H1 (cell line): ENCODE results near the gene MYBPC1. TPM values are rescaled to one million over a fixed set of nuclear protein-coding genes. Genes with fewer than 3 reads are reported as not detected.

ENCODE experiments used
- CTCF ChIA-PET: fragments of 300-600 bp; sonication (Branson Sonifier 250); formaldehyde crosslinking; loops from one replicate; lab custom pipeline; 2021; ENCODE audit not compliant: partially characterized antibody; lab: Charles Lee
- POLR2A ChIA-PET: fragments of 300-600 bp; sonication (Branson Sonifier 250); formaldehyde crosslinking; loops from one replicate; lab custom pipeline; 2021; ENCODE audit warnings: inconsistent platforms; ENCODE audit not compliant: partially characterized antibody; lab: Charles Lee
- DNase-seq, 2 experiments: peaks; one replicate each; pipeline versions ENCODE4 v3.0.0 to v3.0.0-alpha.2; 2010 to 2022; ENCODE audit warnings: low spot score in 2 of 2, low read depth in 1 of 2, mixed read lengths in 1 of 2
- FAIRE-seq: peaks from 2 replicates; lab custom pipeline; 2011; peaks lifted over from hg19 to GRCh38; lab: Jason Lieb, UNC
- H2AFZ ChIP-seq: 2 replicates; pipeline ENCODE4 v1.8.1; 2012; ENCODE audit warnings: low read length, inconsistent platforms
- H2AK5ac ChIP-seq: 2 replicates; pipeline ENCODE4 v1.6.1; 2013; ENCODE audit warnings: low read depth, low read length
- H2BK120ac ChIP-seq: replicated peaks from 2 replicates; pipeline ENCODE3; 2013; ENCODE audit warnings: low read depth, low read length, inconsistent platforms
- H2BK12ac ChIP-seq: 2 replicates; pipeline ENCODE4 v1.6.1; 2013; ENCODE audit warnings: low read depth, low read length
- H2BK15ac ChIP-seq: 2 replicates; pipeline ENCODE4 v1.6.1; 2013; ENCODE audit warnings: low read length
- H2BK20ac ChIP-seq: 2 replicates; pipeline ENCODE4 v1.6.1; 2013; ENCODE audit warnings: low read length
- H2BK5ac ChIP-seq: 2 replicates; pipeline ENCODE4 v1.6.1; 2013; ENCODE audit warnings: low read depth, low read length
- H3K14ac ChIP-seq: 2 replicates; pipeline ENCODE4 v1.6.1; 2013; ENCODE audit warnings: inconsistent platforms; ENCODE audit not compliant: insufficient read length
- H3K18ac ChIP-seq: 2 replicates; pipeline ENCODE4 v1.6.1; 2013; ENCODE audit warnings: low read length; ENCODE audit errors: extremely low read depth
- H3K23ac ChIP-seq: 2 replicates; pipeline ENCODE4 v1.6.1; 2013; ENCODE audit warnings: inconsistent platforms; ENCODE audit not compliant: insufficient read length
- H3K23me2 ChIP-seq: 2 replicates; pipeline ENCODE4 v1.6.1; 2013; ENCODE audit warnings: low read depth, low read length
- H3K27ac ChIP-seq: 2 replicates; pipeline ENCODE4 v1.6.1; 2011; ENCODE audit warnings: low read depth, low read length, inconsistent platforms
- H3K27me3 ChIP-seq, 4 experiments: replicated peaks in 1 of 4; 1 replicate in 1 of 4; 2 replicates in 3 of 4; pipeline versions ENCODE4 v1.6.1 to v1.8.1; 2011 to 2013; ENCODE audit warnings: low read length in 3 of 4, mild to moderate bottlenecking in 3 of 4, inconsistent platforms in 2 of 4, mixed read lengths in 2 of 4, moderate library complexity in 1 of 4; ENCODE audit not compliant: control insufficient read depth in 3 of 4, insufficient read depth in 3 of 4; ENCODE audit errors: extremely low read depth in 1 of 4
- H3K36me3 ChIP-seq, 4 experiments: 2 replicates each; pipeline versions ENCODE4 v1.6.1 to v1.8.1; 2011 to 2013; ENCODE audit warnings: mild to moderate bottlenecking in 4 of 4, low read length in 3 of 4, moderate library complexity in 2 of 4, control low read depth in 1 of 4, inconsistent platforms in 1 of 4; ENCODE audit not compliant: insufficient read depth in 4 of 4, control insufficient read depth in 2 of 4
- H3K4ac ChIP-seq: replicated peaks from 2 replicates; pipeline ENCODE3; 2013; ENCODE audit warnings: low read length, low read depth, mixed read lengths, inconsistent platforms; ENCODE audit not compliant: insufficient read length
- H3K4me1 ChIP-seq, 4 experiments: replicated peaks in 1 of 4; 1 replicate in 1 of 4; 2 replicates in 3 of 4; pipeline versions ENCODE4 v1.6.1 to v1.8.1; 2011 to 2013; ENCODE audit warnings: low read length in 3 of 4, inconsistent platforms in 2 of 4, mixed read lengths in 1 of 4; ENCODE audit not compliant: insufficient read depth in 4 of 4, control insufficient read depth in 3 of 4
- H3K4me2 ChIP-seq, 2 experiments: 2 replicates each; pipeline versions ENCODE4 v1.6.1 to v1.8.1; 2011 to 2013; ENCODE audit warnings: low read depth in 2 of 2, low read length in 2 of 2, control low read depth in 1 of 2, inconsistent platforms in 1 of 2, mild to moderate bottlenecking in 1 of 2; ENCODE audit not compliant: insufficient read depth in 1 of 2
- H3K4me3 ChIP-seq, 4 experiments: fragments of 200-600, 300-600 bp in 1 of 4; sonication (generic), shearing (Covaris generic), sonication (Bioruptor Twin) in 1 of 4; 2 replicates each; pipeline versions ENCODE4 v1.5.1 to v1.8.1; 2011 to 2016; ENCODE audit warnings: low read length in 4 of 4, low read depth in 3 of 4, control low read depth in 2 of 4, inconsistent platforms in 2 of 4, mild to moderate bottlenecking in 2 of 4, mixed read lengths in 1 of 4, moderate library complexity in 1 of 4; ENCODE audit not compliant: insufficient read depth in 2 of 4; ENCODE audit errors: extremely low read depth in 1 of 4
- H3K56ac ChIP-seq: replicated peaks from 2 replicates; pipeline ENCODE3; 2013; ENCODE audit warnings: low read depth, mild to moderate bottlenecking, mixed read lengths, low read length, inconsistent platforms; ENCODE audit not compliant: insufficient read length
- H3K79me1 ChIP-seq: 2 replicates; pipeline ENCODE4 v1.6.1; 2013; ENCODE audit warnings: low read depth, low read length, control low read depth
- H3K79me2 ChIP-seq, 2 experiments: 2 replicates each; pipeline versions ENCODE4 v1.6.1 to v1.8.1; 2012 to 2013; ENCODE audit warnings: low read length in 2 of 2, mild to moderate bottlenecking in 2 of 2, inconsistent platforms in 1 of 2; ENCODE audit not compliant: insufficient read depth in 2 of 2, control insufficient read depth in 1 of 2
- H3K9ac ChIP-seq, 4 experiments: replicated peaks in 1 of 4; 1 replicate in 1 of 4; 2 replicates in 3 of 4; pipeline versions ENCODE4 v1.6.1 to v1.8.1; 2011 to 2013; ENCODE audit warnings: low read depth in 3 of 4, low read length in 3 of 4, control low read depth in 2 of 4, mild to moderate bottlenecking in 2 of 4, moderate library complexity in 2 of 4, inconsistent platforms in 1 of 4; ENCODE audit errors: extremely low read depth in 1 of 4
- H3K9me3 ChIP-seq, 2 experiments: 2 replicates each; pipeline versions ENCODE4 v1.6.1 to v1.8.1; 2012 to 2013; ENCODE audit warnings: mild to moderate bottlenecking in 2 of 2, moderate library complexity in 2 of 2, control low read depth in 1 of 2, inconsistent platforms in 1 of 2, low read depth in 1 of 2, low read length in 1 of 2, mixed read lengths in 1 of 2; ENCODE audit not compliant: insufficient read depth in 2 of 2
- H4K20me1 ChIP-seq, 2 experiments: replicated peaks in 1 of 2; 2 replicates each; pipeline versions ENCODE3 to v1.8.1; 2011 to 2013; ENCODE audit warnings: inconsistent platforms in 2 of 2, low read length in 2 of 2, mild to moderate bottlenecking in 1 of 2; ENCODE audit not compliant: insufficient read depth in 2 of 2, control insufficient read depth in 1 of 2
- H4K5ac ChIP-seq: 2 replicates; pipeline ENCODE4 v1.6.1; 2013; ENCODE audit warnings: low read length, low read depth, mixed read lengths, inconsistent platforms; ENCODE audit not compliant: insufficient read length
- H4K8ac ChIP-seq: 2 replicates; pipeline ENCODE4 v1.8.0; 2013; ENCODE audit warnings: mild to moderate bottlenecking, moderate library complexity, low read length, inconsistent platforms; ENCODE audit not compliant: insufficient read depth; ENCODE audit errors: extremely low read depth
- H4K91ac ChIP-seq: replicated peaks from 2 replicates; pipeline ENCODE3; 2013; ENCODE audit warnings: low read length, mixed read lengths, inconsistent platforms; ENCODE audit not compliant: insufficient read length
- BCL11A ChIP-seq, 2 experiments: IDR thresholded peaks; one replicate each; pipeline ENCODE4 v1.6.1; 2011; ENCODE audit warnings: low read depth in 2 of 2, low read length in 2 of 2, mild to moderate bottlenecking in 2 of 2
- BRCA1 ChIP-seq: IDR thresholded peaks from 2 replicates; pipeline ENCODE4 v1.6.1; 2012; ENCODE audit warnings: low read depth, low read length, improper control_type of control experiment
- CBX5 ChIP-seq: fragments of 300-800, 300-1000 bp; sonication (generic); IDR thresholded peaks from 2 replicates; pipeline ENCODE4 v1.7.1; 2016; ENCODE audit warnings: antibody characterized with exemption, low read length, low read depth
- CEBPB ChIP-seq: IDR thresholded peaks from 2 replicates; pipeline ENCODE4 v1.6.1; 2012; ENCODE audit warnings: low read depth, low read length
- CTBP2 ChIP-seq: IDR thresholded peaks from 2 replicates; pipeline ENCODE4 v1.7.0; 2011; ENCODE audit warnings: borderline replicate concordance, mild to moderate bottlenecking, moderate library complexity, mixed read lengths, low read length; ENCODE audit not compliant: insufficient read depth, insufficient read length
- KDM4A ChIP-seq: IDR thresholded peaks from one replicate; pipeline ENCODE4 v1.7.1; 2012; ENCODE audit warnings: low read depth, mild to moderate bottlenecking, moderate library complexity, low read length, inconsistent platforms; ENCODE audit not compliant: severe bottlenecking
- KDM5A ChIP-seq: fragments of 200-600 bp; IDR thresholded peaks from 2 replicates; pipeline ENCODE4 v1.7.1; 2012; ENCODE audit warnings: mild to moderate bottlenecking, low read length, inconsistent platforms, mixed read lengths
- POU5F1 ChIP-seq: IDR thresholded peaks from 2 replicates; pipeline ENCODE4 v1.6.1; 2011; ENCODE audit warnings: low read depth, mild to moderate bottlenecking, low read length, moderate library complexity
- RXRA ChIP-seq: IDR thresholded peaks from 2 replicates; pipeline ENCODE4 v1.6.1; 2011; ENCODE audit warnings: low read depth, mild to moderate bottlenecking, low read length, moderate library complexity; ENCODE audit not compliant: insufficient read depth
- SP4 ChIP-seq: IDR thresholded peaks from 2 replicates; pipeline ENCODE4 v1.6.1; 2012; ENCODE audit warnings: low read length, inconsistent platforms
- TEAD4 ChIP-seq: IDR thresholded peaks from 2 replicates; pipeline ENCODE4 v1.6.1; 2012; ENCODE audit warnings: low read depth, low read length, inconsistent platforms, mixed read lengths
- WGBS, 2 experiments: shearing (Covaris generic) in 1 of 2; methylation state at CpG; one replicate each; pipeline versions ENCODE4 v1.1.6 to v1.1.7; 2013 to 2015; ENCODE audit warnings: low lambda C conversion rate in 2 of 2, mixed read lengths in 2 of 2, inconsistent platforms in 1 of 2, low coverage in 1 of 2, missing lambda C conversion rate in 1 of 2; ENCODE audit not compliant: insufficient replicate concordance in 2 of 2, insufficient coverage in 1 of 2, insufficient read length in 1 of 2; ENCODE audit errors: extremely low coverage in 1 of 2, missing lambda C conversion rate in 1 of 2; 5-methylcytosine and 5-hydroxymethylcytosine counted together
- polyA plus RNA-seq, 7 experiments: library from polyadenylated mRNA; depleted of rRNA in 3 of 7; stranded (reverse) in 5 of 7; unstranded in 2 of 7; fragments of >200 nt in 5 of 7; fragments of 200-250 nt in 2 of 7; gene quantifications; 1 replicate in 5 of 7; 2 replicates in 1 of 7; 4 replicates in 1 of 7; pipeline versions ENCODE4 v1.2.1 to v1.2.3, GENCODE V29; 2011 to 2013; ENCODE audit warnings: missing spikeins in 2 of 7, mixed read lengths in 2 of 7
- total RNA-seq: library from RNA; stranded (reverse); fragmentation: NEBNext Ultra II Directional; extraction: Animal tissue kit (Norgen Biotek cat#: 25700); gene quantifications from 2 replicates; pipeline ENCODE4 v1.2.1, GENCODE V29; 2021
- TF ChIP-seq, protein P1 (sequence below): IDR thresholded peaks from 2 replicates; pipeline ENCODE4 v1.6.1; 2012; ENCODE audit warnings: inconsistent platforms
- TF ChIP-seq, protein P2 (sequence below): IDR thresholded peaks from 2 replicates; pipeline ENCODE4 v1.6.1; 2012; ENCODE audit warnings: low read length, inconsistent platforms

Gene MYBPC1
- total and polyA plus RNA-seq, 2 of the 8 experiments (the other 6 are each of a cell fraction or from before 2014, with no cell fraction given) = not detected

DNA sequence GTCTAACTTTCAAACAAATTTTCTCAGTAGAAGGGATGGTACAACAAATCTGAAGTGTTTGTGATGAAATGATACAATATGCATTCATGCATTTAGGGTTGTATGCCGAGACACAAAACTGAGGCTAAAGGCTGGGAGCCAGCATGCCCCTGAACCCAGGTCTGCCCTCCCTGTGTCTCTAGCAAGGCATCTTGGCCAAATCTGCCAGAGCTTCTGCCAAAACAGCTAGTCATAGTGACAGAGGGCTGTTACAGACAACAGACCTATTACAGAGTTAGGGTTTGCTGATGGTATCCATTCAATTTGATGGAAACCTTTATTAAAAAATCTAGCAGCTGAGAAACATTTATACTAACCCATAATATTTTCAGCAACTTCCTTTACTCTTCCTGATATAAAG, 91.4 kb downstream of the MYBPC1 start:
- H2AFZ ChIP-seq = peak overlapping the region; percentile 47; the same call in 1 of the 2 replicates
- no peak overlapping the region for H2BK20ac ChIP-seq
- no peak overlapping the region for H3K4ac ChIP-seq
- H4K5ac ChIP-seq = no peak overlapping the region
- H2BK120ac ChIP-seq = no peak overlapping the region
- H4K8ac ChIP-seq = no peak overlapping the region
- WGBS, 2 experiments = 94% methylated on average over 1 of the region's 1 CpG; no CpG with 5 or more reads in 1 of the 2 experiments
- ChIA-PET POLR2A (no interaction called here), CTCF (interaction anchor here (1.5 kb wide), 1 partner anchor 10 kb away, joined by 4 read pairs; no protein-coding TSS in a partner anchor)
- H2AK5ac ChIP-seq = no peak overlapping the region
- no peak overlapping the region for H2BK15ac ChIP-seq
- no peak overlapping the region for H4K91ac ChIP-seq
- no peak overlapping the region for H3K56ac ChIP-seq
- no peak overlapping the region for H3K9ac ChIP-seq
- H3K14ac ChIP-seq = no peak overlapping the region
- H3K79me2 ChIP-seq = no peaks in the 10 kb centered on the region
- FAIRE-seq (no peak), DNase-seq (no peak)
- no peaks in the 10 kb centered on the region for H4K20me1 ChIP-seq
- no peak overlapping the region for H3K4me3 ChIP-seq
- no peaks in the 10 kb centered on the region for H3K9me3 ChIP-seq
- no peak overlapping the region for H2BK12ac ChIP-seq
- H3K18ac ChIP-seq = no peak overlapping the region
- H3K36me3 ChIP-seq = no peaks in the 10 kb centered on the region
- H3K23me2 ChIP-seq = no peaks in the 10 kb centered on the region
- H3K4me2 ChIP-seq = no peak overlapping the region
- H3K4me1 ChIP-seq = no peaks in the 10 kb centered on the region
- H3K27ac ChIP-seq = no peak overlapping the region
- no peak overlapping the region for H3K23ac ChIP-seq
- no peak overlapping the region for H2BK5ac ChIP-seq
- no peaks in the 10 kb centered on the region for H3K79me1 ChIP-seq
- no peaks in the 10 kb centered on the region for H3K27me3 ChIP-seq
- TF ChIP-seq KDM4A = no peak
- TF ChIP-seq RXRA = no peak
- no peak for TF ChIP-seq KDM5A
- no peak for TF ChIP-seq BCL11A (IDR thresholded peaks at IDR 0.05; ENCODE audit: low read depth in 2 of 2, low read length in 2 of 2)
- no peak for TF ChIP-seq CBX5
- TF ChIP-seq, protein P1, sequence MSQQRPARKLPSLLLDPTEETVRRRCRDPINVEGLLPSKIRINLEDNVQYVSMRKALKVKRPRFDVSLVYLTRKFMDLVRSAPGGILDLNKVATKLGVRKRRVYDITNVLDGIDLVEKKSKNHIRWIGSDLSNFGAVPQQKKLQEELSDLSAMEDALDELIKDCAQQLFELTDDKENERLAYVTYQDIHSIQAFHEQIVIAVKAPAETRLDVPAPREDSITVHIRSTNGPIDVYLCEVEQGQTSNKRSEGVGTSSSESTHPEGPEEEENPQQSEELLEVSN = no peak
- no peak for TF ChIP-seq BRCA1
- TF ChIP-seq, protein P2, sequence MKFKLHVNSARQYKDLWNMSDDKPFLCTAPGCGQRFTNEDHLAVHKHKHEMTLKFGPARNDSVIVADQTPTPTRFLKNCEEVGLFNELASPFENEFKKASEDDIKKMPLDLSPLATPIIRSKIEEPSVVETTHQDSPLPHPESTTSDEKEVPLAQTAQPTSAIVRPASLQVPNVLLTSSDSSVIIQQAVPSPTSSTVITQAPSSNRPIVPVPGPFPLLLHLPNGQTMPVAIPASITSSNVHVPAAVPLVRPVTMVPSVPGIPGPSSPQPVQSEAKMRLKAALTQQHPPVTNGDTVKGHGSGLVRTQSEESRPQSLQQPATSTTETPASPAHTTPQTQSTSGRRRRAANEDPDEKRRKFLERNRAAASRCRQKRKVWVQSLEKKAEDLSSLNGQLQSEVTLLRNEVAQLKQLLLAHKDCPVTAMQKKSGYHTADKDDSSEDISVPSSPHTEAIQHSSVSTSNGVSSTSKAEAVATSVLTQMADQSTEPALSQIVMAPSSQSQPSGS = no peak
- TF ChIP-seq CTBP2 = no peak
- no peak for TF ChIP-seq TEAD4
- TF ChIP-seq CEBPB = no peak
- TF ChIP-seq SP4 = no peak
- no peak for TF ChIP-seq POU5F1
